OCI-LY1 (cell line): Measurements from ENCODE around the gene TOR4A.

Experiments used
- H2AFZ ChIP-seq: fragments of 200-600 bp; sonication (generic), shearing (Covaris generic); 2 replicates; pipeline ENCODE4 v1.6.0; 2014; ENCODE audit warnings: antibody characterized with exemption, mild to moderate bottlenecking, low read length
- H3F3A ChIP-seq: fragments of 200-600 bp; sonication (generic), shearing (Covaris generic); 2 replicates; pipeline ENCODE4 v1.6.0; 2014; ENCODE audit warnings: mild to moderate bottlenecking, antibody characterized with exemption, low read length, moderate library complexity; ENCODE audit not compliant: insufficient read depth
- H3K27ac ChIP-seq: fragments of 200-600 bp; sonication (generic); 2 replicates; pipeline ENCODE4 v1.5.1; 2014; ENCODE audit warnings: low read length, mixed run types, mild to moderate bottlenecking, low read depth; ENCODE audit not compliant: poor library complexity, severe bottlenecking
- H3K27me3 ChIP-seq: fragments of 200-600 bp; sonication (generic); 2 replicates; pipeline ENCODE4 v1.6.0; 2014; ENCODE audit warnings: antibody characterized with exemption, mild to moderate bottlenecking, low read length, moderate library complexity; ENCODE audit not compliant: insufficient read depth
- H3K36me3 ChIP-seq: fragments of 200-600 bp; sonication (generic); 2 replicates; pipeline ENCODE4 v1.6.1; 2014; ENCODE audit warnings: mild to moderate bottlenecking, antibody characterized with exemption, low read length, moderate library complexity, mixed read lengths; ENCODE audit not compliant: insufficient read depth
- H3K4me1 ChIP-seq: fragments of 200-600 bp; sonication (generic); 2 replicates; pipeline ENCODE4 v1.5.1; 2014; ENCODE audit warnings: mild to moderate bottlenecking, low read length, moderate library complexity; ENCODE audit not compliant: insufficient read depth, severe bottlenecking
- H3K4me2 ChIP-seq: fragments of 200-600 bp; sonication (generic), shearing (Covaris generic); 2 replicates; pipeline ENCODE4 v1.6.1; 2014; ENCODE audit warnings: low read length
- H3K4me3 ChIP-seq: fragments of 200-600 bp; sonication (generic); 2 replicates; pipeline ENCODE4 v1.5.1; 2014; ENCODE audit warnings: low read length, low read depth, mild to moderate bottlenecking, mixed read lengths; ENCODE audit not compliant: poor library complexity, severe bottlenecking
- H3K79me2 ChIP-seq: fragments of 200-600 bp; shearing (Covaris generic); 2 replicates; pipeline ENCODE4 v1.6.1; 2016; ENCODE audit warnings: mixed run types, low read length, mixed read lengths; ENCODE audit not compliant: insufficient read depth
- H3K9ac ChIP-seq: fragments of 200-600 bp; sonication (generic), shearing (Covaris generic); 2 replicates; pipeline ENCODE4 v1.6.1; 2014; ENCODE audit warnings: mild to moderate bottlenecking, low read length, mixed read lengths
- H3K9me2 ChIP-seq: fragments of 200-600 bp; sonication (generic), shearing (Covaris generic); 2 replicates; pipeline ENCODE4 v1.6.1; 2014; ENCODE audit warnings: low read depth, mild to moderate bottlenecking, low read length, mixed read lengths
- H3K9me3 ChIP-seq: fragments of 200-600 bp; shearing (Covaris generic); 2 replicates; pipeline ENCODE4 v1.6.1; 2014; ENCODE audit warnings: low read length, mixed read lengths
- H4K20me1 ChIP-seq: fragments of 200-600 bp; sonication (generic), shearing (Covaris generic); 2 replicates; pipeline ENCODE4 v1.6.0; 2016; ENCODE audit warnings: mild to moderate bottlenecking, low read length; ENCODE audit not compliant: insufficient read depth
- EZH2 ChIP-seq: fragments of 200-600 bp; sonication (generic), shearing (Covaris generic); IDR thresholded peaks from 2 replicates; pipeline ENCODE4 v1.8.0; 2017; ENCODE audit warnings: borderline replicate concordance, mixed run types, mild to moderate bottlenecking, antibody characterized with exemption, low read length, moderate library complexity, mixed read lengths
- TF ChIP-seq, protein P1 (sequence below): fragments of 200-600 bp; sonication (generic), shearing (Covaris generic); IDR thresholded peaks from 2 replicates; pipeline ENCODE4 v1.5.1; 2017; ENCODE audit warnings: mild to moderate bottlenecking, antibody characterized with exemption, low read length, moderate library complexity, mixed read lengths

Gene TOR4A

DNA sequence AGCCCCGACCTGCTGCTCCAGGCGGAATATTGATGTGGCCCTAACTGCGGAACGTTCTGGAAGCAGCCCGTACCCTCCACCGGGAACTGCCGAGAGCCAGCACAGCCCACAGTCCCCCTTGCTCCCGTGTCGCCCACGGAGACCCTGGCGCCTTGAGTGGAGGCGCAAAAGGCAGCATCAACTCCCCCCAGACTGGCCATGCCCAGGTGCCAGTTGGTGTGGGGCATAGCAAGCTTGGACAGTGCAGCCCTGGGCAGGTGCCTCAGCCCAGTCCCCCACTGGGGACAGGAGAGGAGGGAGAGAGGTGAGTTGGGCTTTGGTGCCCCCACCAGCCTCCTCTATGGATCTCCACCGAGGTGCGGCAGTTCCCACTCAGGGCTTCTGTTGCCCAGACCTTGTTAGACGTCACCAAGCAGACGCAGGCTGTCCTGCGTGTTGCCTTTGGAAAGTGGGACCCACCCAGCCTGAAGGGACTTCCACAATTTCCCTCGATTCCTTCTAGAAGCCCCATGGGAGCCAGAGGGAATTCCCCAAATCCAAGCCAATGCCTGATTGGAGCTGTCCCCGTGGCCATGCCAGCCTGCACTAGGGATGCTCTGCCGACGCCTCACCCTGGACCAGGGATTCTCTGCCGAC lies 44.3 kb downstream of the TOR4A start:
- H3K79me2 ChIP-seq: no peaks in the 10 kb centered on the region
- H4K20me1 ChIP-seq: no peaks in the 10 kb centered on the region
- no peak overlapping the region for H3K4me3 ChIP-seq
- no peak overlapping the region for H3K9ac ChIP-seq
- peaks cover 6% of the 10 kb centered on the region for H3K4me1 ChIP-seq
- H3K9me2 ChIP-seq: no peaks in the 10 kb centered on the region
- H3K4me2 ChIP-seq: no peak overlapping the region
- no peaks in the 10 kb centered on the region for H3K9me3 ChIP-seq
- TF ChIP-seq, protein P1, sequence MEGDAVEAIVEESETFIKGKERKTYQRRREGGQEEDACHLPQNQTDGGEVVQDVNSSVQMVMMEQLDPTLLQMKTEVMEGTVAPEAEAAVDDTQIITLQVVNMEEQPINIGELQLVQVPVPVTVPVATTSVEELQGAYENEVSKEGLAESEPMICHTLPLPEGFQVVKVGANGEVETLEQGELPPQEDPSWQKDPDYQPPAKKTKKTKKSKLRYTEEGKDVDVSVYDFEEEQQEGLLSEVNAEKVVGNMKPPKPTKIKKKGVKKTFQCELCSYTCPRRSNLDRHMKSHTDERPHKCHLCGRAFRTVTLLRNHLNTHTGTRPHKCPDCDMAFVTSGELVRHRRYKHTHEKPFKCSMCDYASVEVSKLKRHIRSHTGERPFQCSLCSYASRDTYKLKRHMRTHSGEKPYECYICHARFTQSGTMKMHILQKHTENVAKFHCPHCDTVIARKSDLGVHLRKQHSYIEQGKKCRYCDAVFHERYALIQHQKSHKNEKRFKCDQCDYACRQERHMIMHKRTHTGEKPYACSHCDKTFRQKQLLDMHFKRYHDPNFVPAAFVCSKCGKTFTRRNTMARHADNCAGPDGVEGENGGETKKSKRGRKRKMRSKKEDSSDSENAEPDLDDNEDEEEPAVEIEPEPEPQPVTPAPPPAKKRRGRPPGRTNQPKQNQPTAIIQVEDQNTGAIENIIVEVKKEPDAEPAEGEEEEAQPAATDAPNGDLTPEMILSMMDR: no peak
- no peak for TF ChIP-seq EZH2
- H3K27ac ChIP-seq: no peak overlapping the region
- H3K27me3 ChIP-seq: peaks cover 4% of the 10 kb centered on the region; the same call in 1 of the 2 replicates
- no peaks in the 10 kb centered on the region for H3F3A ChIP-seq
- no peak overlapping the region for H2AFZ ChIP-seq
- H3K36me3 ChIP-seq: no peaks in the 10 kb centered on the region

DNA sequence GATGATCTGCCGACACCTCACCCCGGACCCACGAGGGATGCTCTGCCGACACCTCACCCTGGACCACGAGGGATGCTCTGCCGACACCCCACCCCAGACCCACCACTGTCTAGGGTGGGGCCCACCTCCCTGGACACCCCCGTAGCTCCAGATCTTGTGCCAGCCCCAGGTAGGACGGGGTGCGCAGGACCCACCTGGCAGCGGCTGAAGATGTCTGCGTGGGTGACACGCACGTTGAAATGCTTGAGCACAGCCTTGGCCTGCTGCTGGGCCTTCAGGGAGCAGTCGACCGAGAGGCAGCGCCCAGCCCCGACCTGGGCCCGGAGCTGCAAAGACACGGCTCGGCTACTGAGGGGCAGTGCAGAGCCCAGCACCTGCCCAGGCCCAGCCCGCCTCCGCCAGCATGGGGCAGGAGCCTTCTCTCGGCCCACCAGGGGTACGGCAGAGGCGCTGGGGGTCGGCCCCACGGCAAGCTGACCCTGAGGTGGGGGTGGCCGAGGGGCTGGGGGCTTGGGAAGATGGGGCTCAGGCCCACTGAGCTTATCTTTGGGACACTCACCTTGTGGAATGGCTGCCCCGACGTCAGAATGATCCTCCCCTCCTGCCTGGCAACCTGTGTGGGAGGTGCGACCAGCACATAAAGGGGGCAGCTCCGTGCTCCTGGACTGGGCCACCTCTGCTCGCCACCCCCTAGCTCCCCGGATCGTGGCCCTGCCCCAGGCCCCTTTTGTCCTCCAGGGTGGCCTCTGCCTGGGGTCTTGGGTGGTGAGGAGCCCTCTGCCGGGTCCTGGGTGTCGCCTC lies 46.2 kb downstream of the TOR4A start:
- no peak overlapping the region for H3K27ac ChIP-seq
- H3K4me1 ChIP-seq: peaks cover 6% of the 10 kb centered on the region
- no peak overlapping the region for H2AFZ ChIP-seq
- no peak overlapping the region for H3K9ac ChIP-seq
- no peaks in the 10 kb centered on the region for H3K36me3 ChIP-seq
- no peak overlapping the region for H3K4me2 ChIP-seq
- no peak for TF ChIP-seq EZH2
- TF ChIP-seq, protein P1: no peak
- no peaks in the 10 kb centered on the region for H4K20me1 ChIP-seq
- no peaks in the 10 kb centered on the region for H3K9me2 ChIP-seq
- peaks cover 4% of the 10 kb centered on the region; the same call in 1 of the 2 replicates for H3K27me3 ChIP-seq
- H3K4me3 ChIP-seq: no peak overlapping the region
- H3F3A ChIP-seq: no peaks in the 10 kb centered on the region
- no peaks in the 10 kb centered on the region for H3K79me2 ChIP-seq
- H3K9me3 ChIP-seq: no peaks in the 10 kb centered on the region

DNA sequence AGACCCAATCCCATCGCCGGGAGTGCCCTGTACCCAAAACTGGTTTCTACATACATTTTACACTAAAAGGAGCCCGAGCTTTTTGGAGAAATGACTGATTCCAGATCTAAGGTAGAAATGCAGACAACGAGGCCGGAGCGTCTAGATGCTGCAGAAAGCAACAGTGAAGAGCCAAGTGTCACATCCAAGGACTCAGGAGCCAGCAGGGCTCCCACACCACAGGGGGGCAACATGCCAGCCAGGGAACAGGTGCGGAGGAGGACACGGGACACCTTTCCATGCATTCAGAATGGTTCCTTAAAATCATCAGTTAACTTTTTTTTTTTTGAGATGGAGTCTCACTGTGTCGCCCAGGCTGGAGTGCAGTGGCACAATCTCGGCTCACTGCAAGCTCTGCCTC lies 47.6 kb downstream of the TOR4A start:
- Histone ChIP-seq H3K27ac (no peak overlapping the region), H2AFZ (no peak overlapping the region), H3K9ac (no peak overlapping the region), H3K36me3 (no peaks in the 10 kb centered on the region), H3K4me2 (no peak overlapping the region), H4K20me1 (no peaks in the 10 kb centered on the region), H3K9me2 (no peaks in the 10 kb centered on the region), H3K4me3 (no peak overlapping the region), H3K27me3 (peaks cover 4% of the 10 kb centered on the region; the same call in 1 of the 2 replicates), H3K4me1 (peaks cover 6% of the 10 kb centered on the region), H3K9me3 (no peaks in the 10 kb centered on the region; the same call in 1 of the 2 replicates), H3F3A (no peaks in the 10 kb centered on the region), H3K79me2 (no peaks in the 10 kb centered on the region)
- TF ChIP-seq, protein P1: no peak
